Measurements from ENCODE around the gene DLG2. TPM values are rescaled to one million over a fixed set of nuclear protein-coding genes. Genes with fewer than 3 reads are reported as not detected.

Gene DLG2
- total and polyA plus RNA-seq, 4 donors: 1.3 to 23.3 (median 10.9) TPM

GRCh38 chr11:83613767-83614121, 2013.4 kb downstream of the DLG2 start:
- H3K27ac ChIP-seq (ENCODE audit: low read depth in 1 of 2, low read length in 2 of 2): no peak overlapping the region
- H3K4me3 ChIP-seq (ENCODE audit: low read length in 2 of 2): no peak overlapping the region
- peaks cover 2% of the 10 kb centered on the region for H3K9me3 ChIP-seq (ENCODE audit: control insufficient read depth, low read length)
- intact Hi-C loops (cut with DNase I): no loop called here
- no peak for ATAC-seq (ENCODE audit: low FRiP score)
- no peaks in the 10 kb centered on the region for H3K27me3 ChIP-seq (ENCODE audit: control insufficient read depth in 1 of 2, insufficient read depth in 2 of 2, low read length in 1 of 2)
- no peaks in the 10 kb centered on the region for H3K4me1 ChIP-seq (ENCODE audit: control insufficient read depth in 1 of 2, insufficient read depth in 2 of 2, low read length in 2 of 2)
- H3K36me3 ChIP-seq (ENCODE audit: control insufficient read depth in 1 of 2, insufficient read depth in 2 of 2, low read length in 1 of 2): no peaks in the 10 kb centered on the region
- WGBS, 2 donors: 41 to 45% methylated on average over 2 of the region's 2 CpGs
- DNase-seq: no peak

GRCh38 chr11:83612891-83613766, 2014.0 kb downstream of the DLG2 start:
- ATAC-seq (ENCODE audit: low FRiP score) (no peak), DNase-seq (no peak)
- H3K36me3 ChIP-seq (ENCODE audit: control insufficient read depth in 1 of 2, insufficient read depth in 2 of 2, low read length in 1 of 2): no peaks in the 10 kb centered on the region
- no peaks in the 10 kb centered on the region for H3K4me1 ChIP-seq (ENCODE audit: control insufficient read depth in 1 of 2, insufficient read depth in 2 of 2, low read length in 2 of 2)
- H3K27me3 ChIP-seq (ENCODE audit: control insufficient read depth in 1 of 2, insufficient read depth in 2 of 2, low read length in 1 of 2): no peaks in the 10 kb centered on the region
- no peak overlapping the region for H3K4me3 ChIP-seq (ENCODE audit: low read length in 2 of 2)
- intact Hi-C loops (cut with DNase I): no loop called here
- 52% methylated on average over 5 of the region's 5 CpGs for WGBS, 2 donors
- H3K9me3 ChIP-seq (ENCODE audit: control insufficient read depth, low read length): peaks cover 2% of the 10 kb centered on the region
- H3K27ac ChIP-seq (ENCODE audit: low read depth in 1 of 2, low read length in 2 of 2): no peak overlapping the region

- DNase-seq: no peak
- peaks cover 2% of the 10 kb centered on the region for H3K9me3 ChIP-seq (ENCODE audit: control insufficient read depth, low read length)
- no peak overlapping the region for H3K4me3 ChIP-seq (ENCODE audit: low read length in 2 of 2)
- no peak for ATAC-seq (ENCODE audit: low FRiP score)
- no peaks in the 10 kb centered on the region for H3K27me3 ChIP-seq (ENCODE audit: control insufficient read depth in 1 of 2, insufficient read depth in 2 of 2, low read length in 1 of 2)
- 64 to 67% methylated on average over 3 of the region's 3 CpGs for WGBS, 2 donors
- no peaks in the 10 kb centered on the region for H3K4me1 ChIP-seq (ENCODE audit: control insufficient read depth in 1 of 2, insufficient read depth in 2 of 2, low read length in 2 of 2)
- no peaks in the 10 kb centered on the region for H3K36me3 ChIP-seq (ENCODE audit: control insufficient read depth in 1 of 2, insufficient read depth in 2 of 2, low read length in 1 of 2)
- no peak overlapping the region for H3K27ac ChIP-seq (ENCODE audit: low read depth in 1 of 2, low read length in 2 of 2)
- intact Hi-C loops (cut with DNase I): no loop called here
Observed at GRCh38 chr11:83611600-83611999, 2015.5 kb downstream of the DLG2 start.

- Histone ChIP-seq H3K4me1 (ENCODE audit: control insufficient read depth in 1 of 2, insufficient read depth in 2 of 2, low read length in 2 of 2) (no peaks in the 10 kb centered on the region), H3K36me3 (ENCODE audit: control insufficient read depth in 1 of 2, insufficient read depth in 2 of 2, low read length in 1 of 2) (no peaks in the 10 kb centered on the region), H3K27ac (ENCODE audit: low read depth in 1 of 2, low read length in 2 of 2) (no peak overlapping the region), H3K27me3 (ENCODE audit: control insufficient read depth in 1 of 2, insufficient read depth in 2 of 2, low read length in 1 of 2) (no peaks in the 10 kb centered on the region), H3K9me3 (ENCODE audit: control insufficient read depth, low read length) (peaks cover 2% of the 10 kb centered on the region), H3K4me3 (ENCODE audit: low read length in 2 of 2) (no peak overlapping the region)
- 63 to 65% methylated on average over 2 of the region's 2 CpGs for WGBS, 2 donors
- DNase-seq (no peak), ATAC-seq (ENCODE audit: low FRiP score) (no peak)
- intact Hi-C loops (cut with DNase I): no loop called here
Observed at GRCh38 chr11:83611031-83611430, 2016.1 kb downstream of the DLG2 start.

DNA sequence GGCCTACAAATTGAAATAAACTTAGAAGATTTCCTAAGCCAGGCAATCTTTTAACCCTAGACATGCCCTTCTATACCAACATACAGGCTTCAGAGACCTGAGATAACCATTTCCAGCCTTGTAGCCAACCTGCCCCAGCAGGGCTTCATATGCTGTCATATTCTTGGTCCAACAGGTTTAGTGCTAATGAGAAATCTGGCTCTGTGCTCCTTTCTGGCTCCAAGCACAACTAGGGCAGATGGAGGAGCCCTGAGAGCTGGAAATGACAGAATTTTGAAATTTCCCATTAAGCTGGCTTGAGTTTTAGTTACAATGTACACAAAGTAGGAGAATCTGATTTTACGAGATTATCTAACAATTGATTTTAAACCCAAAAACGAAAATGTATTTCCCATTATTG, 2018.0 kb downstream of the DLG2 start:
- ATAC-seq (ENCODE audit: low FRiP score) (no peak), DNase-seq (no peak)
- H3K27me3 ChIP-seq (ENCODE audit: control insufficient read depth in 1 of 2, insufficient read depth in 2 of 2, low read length in 1 of 2): no peaks in the 10 kb centered on the region
- H3K4me3 ChIP-seq (ENCODE audit: low read length in 2 of 2): no peak overlapping the region
- intact Hi-C loops (cut with DNase I): no loop called here
- H3K27ac ChIP-seq (ENCODE audit: low read depth in 1 of 2, low read length in 2 of 2): no peak overlapping the region
- peaks cover 2% of the 10 kb centered on the region for H3K9me3 ChIP-seq (ENCODE audit: control insufficient read depth, low read length)
- no peaks in the 10 kb centered on the region for H3K4me1 ChIP-seq (ENCODE audit: control insufficient read depth in 1 of 2, insufficient read depth in 2 of 2, low read length in 2 of 2)
- H3K36me3 ChIP-seq (ENCODE audit: control insufficient read depth in 1 of 2, insufficient read depth in 2 of 2, low read length in 1 of 2): no peaks in the 10 kb centered on the region
- WGBS, 2 donors: 79 to 82% methylated on average over 2 of the region's 2 CpGs

DNA sequence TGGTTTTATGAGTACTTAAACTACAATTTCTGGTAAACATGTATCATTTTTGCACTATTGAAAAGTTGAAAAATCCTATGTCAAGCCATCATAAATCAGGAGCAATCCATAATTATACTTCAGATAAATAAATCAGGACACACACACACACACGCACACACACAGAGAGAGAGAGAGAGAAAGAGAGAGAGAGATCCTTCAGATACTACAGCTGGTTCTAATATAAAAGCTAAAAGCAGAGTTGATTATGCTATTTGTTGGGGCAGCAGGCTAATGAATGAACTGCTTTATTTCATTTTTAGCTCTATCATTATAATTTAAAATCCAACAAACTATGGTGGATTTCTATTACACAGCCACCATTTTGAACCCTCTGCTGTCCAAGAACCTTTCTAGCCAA, 2018.6 kb downstream of the DLG2 start:
- intact Hi-C loops (cut with DNase I): no loop called here
- H3K9me3 ChIP-seq (ENCODE audit: control insufficient read depth, low read length): peaks cover 2% of the 10 kb centered on the region
- 71 to 81% methylated on average over 1 of the region's 1 CpG for WGBS, 2 donors

DNA sequence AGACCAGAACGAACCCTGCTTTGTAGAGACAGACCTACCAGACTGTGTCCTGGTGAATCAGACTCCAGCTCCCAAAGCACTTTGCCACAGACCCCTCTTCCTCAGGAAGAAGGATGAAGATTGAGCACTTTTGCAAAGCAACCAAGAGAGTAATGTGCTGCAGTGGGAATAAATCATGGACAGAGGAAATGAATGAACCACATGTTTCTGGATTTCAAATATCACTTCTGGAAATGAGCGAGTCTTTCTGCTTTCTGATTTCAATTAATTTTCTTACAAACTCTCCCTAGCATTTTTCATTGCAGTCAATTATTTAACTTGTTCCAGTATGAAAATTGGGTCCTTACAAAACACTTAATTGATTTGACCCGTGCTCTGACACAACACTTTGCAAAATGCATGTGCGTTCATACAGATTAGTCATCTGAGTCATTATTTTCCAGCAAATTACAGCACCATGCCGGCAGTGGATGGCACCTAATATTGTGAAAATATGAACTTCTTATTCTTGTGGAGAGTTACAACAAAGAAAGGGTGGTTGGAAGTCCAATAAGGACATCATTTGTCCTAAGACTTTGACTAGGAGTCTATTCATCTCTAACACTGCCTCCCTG, 2025.1 kb downstream of the DLG2 start:
- no peak for DNase-seq
- intact Hi-C loops (cut with DNase I): no loop called here
- H3K27ac ChIP-seq (ENCODE audit: low read depth in 1 of 2, low read length in 2 of 2): no peak overlapping the region
- no peaks in the 10 kb centered on the region for H3K36me3 ChIP-seq (ENCODE audit: control insufficient read depth in 1 of 2, insufficient read depth in 2 of 2, low read length in 1 of 2)
- no peaks in the 10 kb centered on the region for H3K27me3 ChIP-seq (ENCODE audit: control insufficient read depth in 1 of 2, insufficient read depth in 2 of 2, low read length in 1 of 2)
- H3K9me3 ChIP-seq (ENCODE audit: control insufficient read depth, low read length): no peaks in the 10 kb centered on the region
- ATAC-seq (ENCODE audit: low FRiP score): no peak
- no peaks in the 10 kb centered on the region for H3K4me1 ChIP-seq (ENCODE audit: control insufficient read depth in 1 of 2, insufficient read depth in 2 of 2, low read length in 2 of 2)
- WGBS, 2 donors: 36 to 63% methylated on average over 5 of the region's 5 CpGs
- no peak overlapping the region for H3K4me3 ChIP-seq (ENCODE audit: low read length in 2 of 2)

More for the DNA sequence above, 2018.6 kb downstream of the DLG2 start:
- Histone ChIP-seq H3K4me3 (ENCODE audit: low read length in 2 of 2) (no peak overlapping the region), H3K36me3 (ENCODE audit: control insufficient read depth in 1 of 2, insufficient read depth in 2 of 2, low read length in 1 of 2) (no peaks in the 10 kb centered on the region), H3K27me3 (ENCODE audit: control insufficient read depth in 1 of 2, insufficient read depth in 2 of 2, low read length in 1 of 2) (no peaks in the 10 kb centered on the region), H3K27ac (ENCODE audit: low read depth in 1 of 2, low read length in 2 of 2) (no peak overlapping the region), H3K4me1 (ENCODE audit: control insufficient read depth in 1 of 2, insufficient read depth in 2 of 2, low read length in 2 of 2) (no peaks in the 10 kb centered on the region)
- DNase-seq (no peak), ATAC-seq (ENCODE audit: low FRiP score) (no peak)

DNA sequence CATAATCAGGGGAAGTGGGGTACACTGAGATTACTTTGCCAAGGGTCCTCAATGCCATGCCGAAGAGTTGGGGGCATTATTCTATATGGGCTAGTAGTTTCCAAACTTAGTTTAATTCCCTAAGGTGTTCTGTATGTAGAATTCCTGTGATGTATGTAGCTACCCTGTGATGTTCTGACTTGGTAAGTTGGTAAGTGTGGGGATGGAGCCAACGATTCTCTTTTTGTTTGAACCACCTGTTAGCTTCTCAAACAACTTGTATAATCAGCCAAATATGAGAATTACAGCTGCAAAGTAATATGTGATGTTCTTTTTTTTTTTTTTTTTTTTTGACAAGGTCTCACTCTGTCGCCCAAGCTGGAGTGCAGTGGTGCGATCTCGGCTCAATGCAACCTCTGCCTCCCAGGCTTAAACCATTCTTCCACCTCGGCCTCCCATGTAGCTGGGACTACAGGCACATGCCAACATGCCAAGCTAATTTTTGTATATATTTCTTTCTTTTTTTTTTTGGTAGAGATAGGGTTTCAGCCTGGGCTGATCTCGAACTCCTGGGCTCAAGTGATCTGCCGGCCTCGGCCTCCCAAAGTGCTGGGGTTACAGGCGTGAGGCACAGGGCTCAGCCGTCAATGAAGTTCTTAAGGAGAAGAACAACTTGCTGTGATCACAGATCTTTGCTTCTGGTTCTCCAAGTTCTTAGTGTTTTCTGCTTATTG, 2025.8 kb downstream of the DLG2 start:
- intact Hi-C loops (cut with DNase I): no loop called here
- H3K9me3 ChIP-seq (ENCODE audit: control insufficient read depth, low read length): no peaks in the 10 kb centered on the region
- ATAC-seq (ENCODE audit: low FRiP score): no peak
- 84 to 89% methylated on average over 11 of the region's 11 CpGs for WGBS, 2 donors
- no peaks in the 10 kb centered on the region for H3K4me1 ChIP-seq (ENCODE audit: control insufficient read depth in 1 of 2, insufficient read depth in 2 of 2, low read length in 2 of 2)
- H3K4me3 ChIP-seq (ENCODE audit: low read length in 2 of 2): no peak overlapping the region
- no peaks in the 10 kb centered on the region for H3K27me3 ChIP-seq (ENCODE audit: control insufficient read depth in 1 of 2, insufficient read depth in 2 of 2, low read length in 1 of 2)
- H3K36me3 ChIP-seq (ENCODE audit: control insufficient read depth in 1 of 2, insufficient read depth in 2 of 2, low read length in 1 of 2): no peaks in the 10 kb centered on the region
- DNase-seq: no peak
- H3K27ac ChIP-seq (ENCODE audit: low read depth in 1 of 2, low read length in 2 of 2): no peak overlapping the region

Data from aorta (tissue), 5 donors.